HG03025 (cell line): ENCODE data around the gene IRX5.

ENCODE experiments used
- ATAC-seq: cut with Tn5 transposase; IDR thresholded peaks from one replicate; pipeline ENCODE4 v1.9.1; 2021; ENCODE audit warnings: mild to moderate bottlenecking, moderate library complexity; ENCODE audit not compliant: unreplicated experiment, low FRiP score

The IRX5 gene

DNA sequence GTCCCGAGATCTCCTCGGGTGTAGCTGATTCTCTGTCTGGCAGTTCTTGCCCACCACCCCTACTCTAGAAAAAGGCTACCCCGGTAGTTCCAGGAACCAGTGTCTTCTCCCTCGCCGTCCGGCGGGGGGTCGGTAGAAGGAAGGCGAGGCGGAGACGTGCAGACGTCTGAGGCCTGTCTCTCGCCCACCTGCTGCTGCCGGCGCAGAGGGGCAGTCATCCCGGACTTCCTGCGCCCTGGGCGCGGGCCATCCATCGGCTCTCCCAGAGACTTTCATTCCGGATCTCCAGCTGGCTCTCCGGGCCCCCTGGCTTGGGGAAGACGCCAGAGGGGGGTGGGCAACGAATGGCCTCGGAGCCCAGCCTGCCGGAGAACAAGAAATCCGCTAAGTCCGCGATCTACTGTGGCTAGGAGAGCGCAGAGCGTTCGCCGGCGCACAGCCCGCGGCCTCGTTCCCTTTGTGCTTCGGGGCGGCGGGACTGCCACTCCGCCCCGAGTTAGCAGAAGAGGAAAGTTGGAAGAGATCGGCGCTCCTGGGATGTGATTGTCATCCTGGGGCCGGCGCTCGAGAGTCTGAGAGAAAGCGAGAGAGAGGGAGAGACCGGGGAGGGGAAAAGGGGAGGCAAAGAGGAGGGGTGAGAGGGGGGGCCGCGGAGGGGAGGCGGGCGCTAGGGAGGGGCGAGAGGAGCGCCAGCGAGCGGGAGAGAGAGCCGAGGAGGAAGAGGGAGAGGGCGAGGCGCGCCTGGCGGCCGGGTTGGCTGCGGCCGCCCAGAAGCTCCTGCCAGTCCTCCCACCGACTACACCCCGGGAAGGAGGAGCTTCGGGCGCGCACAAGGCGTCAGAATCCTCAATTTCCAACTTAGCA is at the start of gene IRX5:
Gene IRX5, plus strand, starts transcription at position 861 of the 864 bp plus-strand sequence. CDS start 334 bp downstream, outside the sequence.
- ATAC-seq = no peak

DNA sequence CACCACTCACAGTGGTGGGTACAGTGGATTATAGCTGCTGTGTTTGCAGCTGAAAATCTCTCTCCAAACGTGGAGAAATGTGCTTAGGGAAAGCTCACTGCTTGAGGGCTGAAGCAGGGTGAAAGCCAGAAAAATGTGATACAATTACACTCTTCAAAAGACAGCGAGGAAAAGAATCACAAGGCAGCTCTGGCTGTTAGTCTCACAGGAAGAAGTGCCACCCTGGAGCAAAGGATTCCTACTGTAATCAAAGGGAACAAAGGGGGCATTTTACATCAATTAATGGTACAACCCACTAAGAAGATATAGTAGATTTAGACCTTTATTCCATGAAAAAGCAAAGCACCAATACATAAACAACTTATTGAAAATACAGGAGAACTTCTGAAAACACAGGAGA is 48.1 kb upstream of the IRX5 start:
- ATAC-seq = no peak

DNA sequence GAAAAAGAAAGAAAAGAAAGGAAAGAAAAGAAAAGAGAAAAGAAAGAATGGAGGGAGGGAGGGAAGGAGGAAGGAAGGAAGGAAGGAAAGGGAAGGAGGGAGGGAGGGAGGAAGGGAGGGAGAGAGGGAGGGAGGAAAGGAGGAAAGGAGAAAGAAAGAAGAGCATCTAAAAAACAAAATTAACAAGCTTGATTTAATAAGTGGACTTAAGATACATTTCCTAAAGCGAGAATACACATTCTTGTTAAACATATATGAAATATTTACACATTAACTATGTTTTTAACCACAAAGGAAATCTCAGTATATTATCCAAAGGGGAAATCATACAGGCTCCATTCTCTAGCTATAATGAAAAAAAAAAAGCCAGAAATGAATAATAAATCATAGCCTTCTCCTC is 47.3 kb upstream of the IRX5 start:
- ATAC-seq = no peak

DNA sequence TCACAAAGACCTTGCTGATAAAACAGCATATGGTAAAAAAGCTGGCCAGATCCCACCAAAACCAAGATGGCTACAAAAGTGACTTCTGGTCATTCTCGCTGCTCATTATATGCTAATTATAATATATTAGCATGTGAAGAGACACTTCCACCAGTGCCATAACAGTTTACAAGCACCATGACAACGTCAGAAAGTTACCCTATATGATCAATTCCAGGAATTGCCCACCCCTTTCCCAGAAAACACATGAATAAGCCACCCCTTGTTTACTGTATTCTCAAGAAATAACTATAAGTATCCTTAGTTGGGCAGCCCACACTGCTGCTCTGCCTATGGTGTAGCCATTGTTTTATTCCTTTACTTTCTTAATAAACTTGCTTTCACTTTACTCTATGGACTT is 44.6 kb upstream of the IRX5 start:
- ATAC-seq = no peak

DNA sequence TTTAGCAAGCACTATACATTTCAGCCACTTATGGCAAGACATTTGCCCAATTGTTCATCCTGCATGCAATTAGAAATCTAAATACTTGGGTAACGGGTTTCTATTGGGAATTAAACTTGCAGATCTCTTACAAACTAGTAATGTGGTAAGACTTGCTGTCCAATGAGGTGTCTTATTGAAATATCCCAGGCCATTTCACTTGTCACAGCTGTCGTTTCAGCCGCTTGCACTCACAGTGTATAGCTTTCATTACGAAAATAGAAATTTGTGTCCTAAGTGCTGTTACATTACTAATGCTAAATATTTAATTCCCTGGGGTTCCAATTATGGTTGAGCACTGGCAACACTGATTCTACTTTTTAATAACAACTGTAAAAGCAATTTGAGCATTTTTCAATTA is 40.3 kb upstream of the IRX5 start:
- ATAC-seq = no peak

DNA sequence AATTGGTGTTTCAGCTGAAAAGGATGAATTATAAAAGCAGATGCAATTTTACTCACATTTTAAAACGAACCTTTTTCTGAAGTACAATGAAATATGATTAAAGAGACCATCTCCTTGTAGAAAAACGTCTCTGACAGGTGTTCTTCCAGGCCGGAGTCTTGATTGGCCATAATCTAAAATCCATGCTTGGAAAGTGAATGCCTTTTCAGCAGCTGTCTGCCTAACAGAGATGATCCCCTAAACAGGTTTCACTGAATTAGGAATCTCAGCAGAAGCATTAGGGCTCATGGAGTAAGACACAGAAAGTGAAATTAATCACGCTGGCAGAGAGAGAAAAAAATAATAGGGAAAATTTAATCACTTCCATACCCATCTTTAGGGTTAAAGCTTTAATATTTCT is 39.3 kb upstream of the IRX5 start:
- ATAC-seq = no peak

DNA sequence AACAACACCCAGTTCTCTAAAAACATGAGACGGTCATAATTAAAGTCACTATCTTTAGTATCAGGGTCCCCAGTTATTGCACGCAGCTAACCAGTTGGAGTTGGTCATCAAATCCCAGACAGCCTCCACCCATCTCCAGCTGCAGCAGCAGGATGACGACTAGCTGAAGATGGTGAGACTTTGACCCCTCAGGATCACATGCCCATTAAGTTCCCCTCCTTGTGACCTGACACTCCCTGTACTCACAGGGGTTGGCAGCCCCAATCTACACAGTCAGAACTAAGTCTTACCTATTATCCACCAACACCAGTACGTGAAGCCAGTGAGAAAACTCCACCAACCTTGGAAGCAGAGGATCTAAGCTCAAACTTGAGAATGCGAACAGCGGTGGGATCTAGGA is 37.7 kb upstream of the IRX5 start:
- no peak for ATAC-seq

DNA sequence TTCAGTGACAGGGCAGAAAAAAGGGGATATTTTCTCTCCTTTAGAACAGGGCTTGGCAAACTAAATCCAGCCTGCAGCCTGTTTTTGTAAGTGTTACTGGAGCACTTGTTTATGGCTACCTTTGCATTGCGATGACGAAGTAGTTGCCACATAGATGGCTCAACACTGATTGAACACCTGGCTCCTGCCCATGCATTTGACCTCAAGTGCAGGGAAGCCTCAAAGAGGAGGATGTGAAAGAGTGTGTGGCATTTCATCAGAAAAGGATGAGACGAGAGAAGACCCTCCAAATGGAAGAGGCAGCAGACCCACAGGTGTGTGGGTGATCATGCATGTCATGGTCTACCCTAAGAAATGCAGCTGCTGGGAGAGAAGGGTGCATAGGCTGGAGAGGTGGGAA is 32.7 kb upstream of the IRX5 start:
- no peak for ATAC-seq

DNA sequence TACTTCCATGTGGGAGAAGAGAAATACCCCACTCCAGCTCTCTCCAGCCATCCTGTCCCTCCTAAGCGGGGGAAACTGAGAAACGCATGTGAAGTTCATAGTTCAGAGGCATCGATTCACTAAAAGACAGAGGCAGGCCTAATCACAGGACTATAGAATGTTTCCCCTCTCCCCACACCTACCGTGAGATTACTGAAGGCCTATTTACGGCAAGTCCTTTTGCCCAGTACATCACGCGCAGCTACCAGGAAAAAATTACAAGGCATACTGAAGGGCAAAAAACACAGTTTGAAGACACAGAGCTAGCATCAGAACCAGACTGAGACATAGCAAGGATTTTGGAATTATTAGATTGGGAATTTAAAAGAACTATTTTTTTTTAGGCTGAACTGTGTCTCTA is 29.1 kb upstream of the IRX5 start:
- no peak for ATAC-seq

DNA sequence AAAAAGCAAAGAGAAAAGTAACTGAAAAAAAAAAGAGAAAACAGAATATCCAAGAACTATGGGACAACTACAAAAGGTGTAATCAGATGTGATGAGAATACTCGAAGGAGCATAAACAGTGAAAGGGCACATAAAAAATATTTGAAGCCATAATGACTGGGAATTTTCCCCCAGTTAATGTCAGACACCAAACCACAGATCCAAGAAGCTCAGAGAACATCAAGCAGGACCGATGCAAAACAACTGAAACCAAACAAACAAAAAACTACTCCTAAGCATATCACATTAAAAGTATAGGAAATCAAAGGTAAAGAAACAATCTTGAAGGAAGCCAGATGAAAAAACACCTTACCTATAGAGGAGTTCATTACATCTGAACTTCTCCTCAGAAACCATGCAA is 27.6 kb upstream of the IRX5 start:
- ATAC-seq = no peak

DNA sequence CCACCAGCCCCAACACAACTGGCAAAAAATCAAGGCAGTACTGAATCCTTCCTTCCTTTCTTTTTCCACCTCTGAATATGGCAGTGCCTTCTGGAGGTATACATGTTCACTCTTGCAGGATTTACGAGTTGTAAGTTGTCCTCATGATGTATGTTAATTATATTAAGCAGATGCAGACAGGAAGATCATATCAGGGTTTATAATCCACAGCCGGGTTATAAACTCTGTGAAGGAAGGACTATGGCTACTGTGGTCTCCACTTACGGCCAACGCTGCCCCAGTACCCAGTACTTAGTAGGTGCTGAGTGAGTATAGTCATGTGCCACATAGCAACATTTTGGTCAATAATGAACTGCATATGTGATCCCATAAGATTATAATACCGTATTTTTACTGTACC is 19.6 kb upstream of the IRX5 start:
- no peak for ATAC-seq

DNA sequence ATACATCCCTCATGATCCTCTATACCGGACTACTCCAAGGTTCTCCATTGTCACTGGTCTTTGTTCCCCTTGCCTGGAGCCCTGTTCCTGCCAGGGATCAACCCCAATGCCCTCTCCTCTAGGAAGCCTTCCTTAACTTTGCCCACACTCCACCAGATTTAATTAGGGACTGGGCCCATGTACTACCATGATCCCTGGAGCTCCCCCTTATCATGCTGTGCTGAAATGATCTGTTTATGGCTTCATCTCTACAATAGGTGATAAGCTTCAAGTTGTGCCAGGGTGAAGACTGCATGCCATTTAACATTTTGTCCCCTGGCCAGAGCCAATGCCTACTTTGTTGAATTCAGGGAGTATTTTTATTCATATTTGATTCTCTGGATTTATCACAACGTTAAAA is 17.9 kb upstream of the IRX5 start:
- ATAC-seq = no peak

DNA sequence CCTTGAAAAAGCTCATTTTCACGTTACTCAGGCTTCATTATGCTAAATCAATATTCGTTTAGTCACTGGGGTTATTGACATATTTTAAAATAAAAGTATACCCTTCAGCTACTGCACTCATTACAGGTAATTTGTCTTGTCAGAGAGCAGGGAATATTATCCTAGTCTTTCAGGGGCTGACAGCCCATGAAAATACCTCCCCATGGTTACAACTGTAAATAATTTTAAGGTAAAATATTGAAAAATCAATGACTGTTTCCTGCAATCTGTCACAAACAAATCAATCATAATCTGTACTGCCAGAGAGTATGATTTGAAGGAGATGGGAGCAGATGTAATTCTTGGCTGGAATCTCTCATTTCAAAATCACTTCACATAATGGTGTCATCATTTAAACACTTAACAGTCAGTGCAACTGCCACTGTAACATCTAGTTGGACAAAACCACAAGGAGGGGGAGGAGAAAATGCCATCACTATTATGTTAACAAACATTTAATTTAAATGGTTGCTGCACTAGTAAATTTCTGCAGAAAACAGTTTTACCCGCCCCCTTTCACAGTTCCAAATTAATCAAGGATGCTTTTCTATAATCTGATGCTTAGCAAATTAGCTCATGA is 9.3 kb upstream of the IRX5 start:
- no peak for ATAC-seq

DNA sequence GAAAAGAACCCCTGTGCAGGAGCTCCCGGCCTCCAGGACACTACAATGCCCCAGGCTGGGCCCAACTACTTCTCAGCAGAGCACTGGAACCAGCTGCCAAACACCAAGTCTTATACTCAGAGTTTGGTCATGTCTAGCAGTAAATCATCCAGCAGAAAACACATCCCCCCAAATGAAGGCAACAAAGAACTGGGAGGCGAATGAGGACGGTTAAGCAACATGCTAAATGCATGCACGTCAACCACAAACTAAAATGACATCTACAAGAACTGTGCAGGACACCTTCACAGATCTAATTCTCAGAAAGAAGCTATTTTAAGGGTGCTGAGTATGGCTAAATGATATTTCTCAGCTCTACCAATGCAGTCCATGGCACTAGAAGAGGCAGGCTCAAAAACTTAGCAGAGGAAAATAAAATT is 7.6 kb upstream of the IRX5 start:
- no peak for ATAC-seq

DNA sequence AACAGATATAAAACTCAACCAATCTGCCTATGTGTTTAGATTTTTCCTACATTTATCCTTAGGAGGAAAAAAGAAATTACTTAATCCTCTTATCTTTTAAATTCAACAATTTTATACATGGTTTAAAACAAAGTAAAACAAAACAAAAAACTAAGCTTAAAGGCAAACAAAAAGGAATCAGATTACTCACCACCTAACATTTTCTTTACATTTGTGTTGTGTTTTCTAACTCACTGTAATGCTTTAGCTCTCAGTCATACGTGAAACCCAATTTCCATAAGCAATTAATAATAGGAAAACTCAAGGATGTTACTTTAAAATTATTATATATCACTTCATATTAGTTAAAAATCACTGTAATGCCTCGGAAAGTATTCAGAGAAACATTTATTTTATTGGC is 6.7 kb upstream of the IRX5 start:
- no peak for ATAC-seq

DNA sequence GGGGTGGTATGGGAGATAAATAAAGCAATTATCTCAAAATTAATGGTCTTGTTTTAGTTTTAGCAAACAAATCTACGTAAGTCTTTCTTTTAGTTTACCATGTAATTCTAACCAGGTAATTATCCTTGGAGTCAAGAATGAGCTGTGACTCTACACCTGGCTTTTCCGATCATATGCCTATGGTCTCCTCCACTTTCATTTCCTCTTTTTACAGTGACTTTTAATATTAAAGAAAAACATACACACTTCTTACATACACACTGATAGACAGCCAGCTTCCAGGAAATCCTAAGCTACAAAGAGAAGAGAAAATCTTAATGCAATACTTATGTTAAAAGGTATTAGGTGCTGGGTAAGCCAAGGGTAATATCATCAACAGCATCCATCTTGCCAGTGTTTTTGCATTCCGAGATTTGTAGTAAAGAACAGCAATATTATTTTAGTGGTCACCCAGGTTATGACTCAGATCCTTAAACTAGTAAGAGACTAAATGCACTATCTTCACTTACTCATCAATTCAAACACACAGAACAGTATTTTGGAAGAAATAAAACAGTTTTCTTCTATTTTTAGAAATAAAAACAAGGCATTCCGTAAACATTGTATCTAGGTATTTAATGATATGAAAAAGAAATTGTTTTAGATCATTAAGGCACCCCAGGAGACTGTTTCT is 4.4 kb upstream of the IRX5 start:
- no peak for ATAC-seq

DNA sequence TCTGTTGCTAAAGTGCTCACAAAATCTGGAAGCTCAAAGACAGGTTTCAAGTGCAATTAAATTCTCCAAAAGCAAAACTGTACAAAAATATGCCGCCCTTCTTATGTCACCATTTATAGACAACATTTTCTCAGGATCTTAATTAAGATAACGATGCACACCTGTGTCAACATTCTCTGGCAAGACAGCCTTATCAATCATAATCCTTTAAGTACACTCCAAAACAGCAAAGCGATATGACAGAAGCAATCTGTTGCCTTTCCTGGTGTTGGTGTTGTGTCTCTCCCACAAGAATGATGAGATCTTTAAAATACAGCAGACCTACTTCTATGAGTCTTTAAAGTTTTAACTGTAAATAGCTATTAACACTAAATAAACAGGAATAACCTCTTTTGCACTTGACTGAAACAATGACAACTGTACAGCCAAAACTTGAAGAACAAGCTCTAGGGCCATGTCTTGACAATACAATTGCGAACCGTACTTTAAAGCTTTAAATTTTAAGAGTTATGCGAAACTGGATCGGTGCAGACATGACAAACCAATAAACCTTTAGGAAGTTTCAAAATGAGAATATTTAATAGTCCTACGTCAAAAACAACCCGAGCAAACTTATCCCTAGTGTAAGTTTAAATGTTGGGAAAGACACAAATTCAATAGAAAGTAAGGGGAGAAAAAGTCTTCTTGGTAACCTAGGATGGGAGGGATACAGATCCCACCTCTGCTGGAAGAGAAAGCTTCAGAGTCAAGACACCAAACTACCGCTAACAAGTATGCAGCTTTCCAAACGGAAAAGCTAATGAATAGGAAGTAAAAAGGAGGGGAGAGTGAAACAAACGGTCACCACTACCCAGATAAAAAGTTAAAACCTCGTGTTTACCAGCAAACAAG is 3.3 kb upstream of the IRX5 start:
- ATAC-seq = no peak

DNA sequence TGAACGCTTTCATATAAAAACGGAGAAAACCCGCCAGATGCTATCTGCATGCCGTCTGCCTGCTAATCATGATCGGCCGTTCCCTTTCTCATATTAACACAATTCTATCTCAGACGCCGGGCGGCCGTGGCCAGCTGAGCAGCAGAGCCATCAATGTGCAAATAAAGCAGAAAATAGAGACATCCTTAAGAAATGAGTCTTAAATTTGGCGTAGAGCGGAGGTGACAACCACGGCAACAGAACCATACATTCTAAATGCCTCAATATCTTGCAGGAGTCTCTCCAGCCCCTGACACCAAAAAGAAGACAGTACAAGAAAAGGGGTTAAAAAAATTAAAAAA is 2.7 kb upstream of the IRX5 start:
- no peak for ATAC-seq

DNA sequence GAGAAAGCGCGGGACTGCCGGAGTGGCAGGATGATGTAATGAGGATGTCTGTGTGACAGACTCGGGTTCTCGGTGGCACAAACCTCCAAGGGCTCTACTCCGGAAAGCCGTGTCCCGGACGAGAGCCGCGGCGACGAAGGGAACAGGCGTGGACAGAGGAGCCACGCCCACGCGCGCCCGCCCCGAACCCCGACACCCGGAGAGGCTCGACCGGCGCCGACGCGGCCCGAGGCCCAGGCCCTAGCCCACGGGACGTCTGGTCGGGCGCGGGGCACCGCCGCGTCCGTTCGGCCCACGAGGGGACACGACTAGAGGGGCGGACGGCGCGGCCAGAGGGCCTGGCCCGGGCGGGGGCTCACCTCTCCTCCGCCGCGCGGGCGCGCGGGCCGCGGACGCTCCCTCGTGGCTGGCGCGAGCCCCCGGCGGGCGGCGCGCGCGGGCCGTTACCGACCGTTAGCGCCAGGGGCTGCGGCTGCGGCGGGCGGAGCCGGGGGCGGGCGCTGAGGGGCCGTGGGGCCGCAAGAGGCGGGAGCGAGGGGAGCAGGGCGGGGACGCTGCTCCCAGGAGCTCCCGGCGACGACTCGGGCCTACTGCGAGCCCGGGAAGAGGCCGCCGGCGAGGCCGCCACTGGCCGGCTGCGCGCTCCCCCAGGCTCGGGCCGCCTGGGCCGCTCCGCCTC is 2.1 kb upstream of the IRX5 start:
- ATAC-seq = peak; percentile 42
